Psoas muscle (tissue), 8 donors: ENCODE results near the gene NFKBIE. TPM values are rescaled to one million over a fixed set of nuclear protein-coding genes. Genes with fewer than 3 reads are reported as not detected.

Experiments used
- ATAC-seq, 4 donors: fragments of 200-7000 bp; cut with Tn5 transposase; one replicate each; pipeline ENCODE4 v1.9.1; 2020; ENCODE audit warnings: moderate library complexity in 3 of 4, mild to moderate bottlenecking in 2 of 4
- DNase-seq, 2 donors: peaks; one replicate each; pipeline ENCODE4 v3.0.0-alpha.2; 2020
- H3K27ac ChIP-seq: fragments of 200-600 bp; one replicate; pipeline ENCODE4 v1.8.0; 2022
- H3K27me3 ChIP-seq, 3 donors: fragments of 200-600 bp in 1 of 3; one replicate each; pipeline versions ENCODE4 v1.6.1 to v1.8.0; 2013 to 2022; ENCODE audit warnings: low read length in 2 of 3, mild to moderate bottlenecking in 2 of 3, moderate library complexity in 1 of 3; ENCODE audit not compliant: insufficient read depth in 3 of 3
- H3K36me3 ChIP-seq, 2 donors: fragments of 200-600 bp in 1 of 2; one replicate each; pipeline versions ENCODE4 v1.6.1 to v1.8.0; 2013 to 2022; ENCODE audit warnings: low read depth in 1 of 2, mild to moderate bottlenecking in 1 of 2, moderate library complexity in 1 of 2; ENCODE audit not compliant: insufficient read depth in 1 of 2
- H3K4me1 ChIP-seq: fragments of 200-600 bp; one replicate; pipeline ENCODE4 v1.8.0; 2022
- H3K4me3 ChIP-seq: fragments of 200-600 bp; one replicate; pipeline ENCODE4 v1.8.0; 2022; ENCODE audit warnings: mild to moderate bottlenecking
- H3K9me3 ChIP-seq: fragments of 200-600 bp; one replicate; pipeline ENCODE4 v1.8.0; 2022
- WGBS, 3 donors: extraction: QIAGEN DNeasy Blood & Tissue Kit; methylation state at CpG; one replicate each; pipeline versions ENCODE4 v1.1.6 to v1.1.7; 2013; 5-methylcytosine and 5-hydroxymethylcytosine counted together
- intact Hi-C, 2 donors: fragments of 100-400 bp; cut with DNase I; formaldehyde crosslinking; loops; one replicate each; pipeline versions ENCODE4 v1.11.0 to v1.14.2; 2022
- polyA plus RNA-seq, 3 donors: library from polyadenylated mRNA; stranded (reverse); fragments of 200-250 nt; gene quantifications; one replicate each; pipeline ENCODE4 v1.2.3, GENCODE V29; 2013
- total RNA-seq, 4 donors: library from RNA; stranded (reverse); fragmentation: NEBNext Ultra II Directional in 2 of 4; extraction: Animal tissue kit (Norgen Biotek cat#: 25700) in 2 of 4; gene quantifications; one replicate each; pipeline versions ENCODE4 v1.2.1 to v1.2.4, GENCODE V29; 2021 to 2023
- TF ChIP-seq, protein P1 (sequence below): fragments of 200-600 bp; IDR thresholded peaks from one replicate; pipeline ENCODE4 v1.8.0; 2022; ENCODE audit warnings: antibody characterized with exemption
- donor health status: healthy with polysubstance abuse.
- donor health status: DM: no; HTN: no; CAD: no; lungs with moderate emphysema.
- donor health status: Bipolar disorder and iron deficiency.
- donor health status: healthy.
- donor health status: DM: yes; HTN: yes; CAD: no.
- donor health status: DM: no; HTN: no; CAD: no.
- donor health status: DM: no; HTN: no; CAD: no.
- donor health status: DM: yes; HTN: yes; CAD: no.

Gene NFKBIE
- total and polyA plus RNA-seq, 7 donors, result 2.1 to 5.2 (median 3.3) TPM

DNA sequence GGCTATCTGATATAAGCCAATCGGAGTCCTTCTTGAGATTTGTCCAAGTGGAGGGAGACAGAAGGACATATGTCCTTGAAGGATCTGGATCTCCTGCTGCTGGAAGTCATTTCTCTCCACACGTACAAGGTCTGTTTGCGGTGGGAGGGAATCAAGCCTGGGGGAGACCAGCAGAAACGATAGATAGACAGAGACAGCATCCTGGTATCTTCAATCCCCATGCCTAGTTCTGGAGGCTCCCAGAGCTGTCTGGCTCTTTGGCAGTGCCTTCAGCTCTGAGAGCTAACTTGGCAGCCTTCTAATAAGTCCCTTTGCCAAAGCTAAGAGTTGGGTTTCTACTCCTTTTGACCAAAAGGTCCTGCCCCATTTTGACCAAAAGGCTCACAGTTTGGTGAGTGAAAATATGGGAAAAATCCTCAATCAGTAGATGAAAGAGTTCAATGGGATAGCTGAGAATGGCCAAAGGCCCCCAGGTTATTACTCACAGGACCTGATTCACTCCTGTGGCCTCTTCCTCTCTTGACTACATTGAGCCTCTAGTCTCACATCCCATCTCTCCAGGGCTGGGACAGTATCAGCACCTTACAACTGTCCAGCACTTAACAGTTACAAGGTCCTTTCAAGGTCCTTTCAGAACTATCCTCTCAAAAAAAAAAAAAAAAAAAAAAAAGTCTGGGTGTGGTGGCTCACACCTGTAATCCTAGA lies 27.5 kb upstream of the NFKBIE start:
- no peak for ATAC-seq

DNA sequence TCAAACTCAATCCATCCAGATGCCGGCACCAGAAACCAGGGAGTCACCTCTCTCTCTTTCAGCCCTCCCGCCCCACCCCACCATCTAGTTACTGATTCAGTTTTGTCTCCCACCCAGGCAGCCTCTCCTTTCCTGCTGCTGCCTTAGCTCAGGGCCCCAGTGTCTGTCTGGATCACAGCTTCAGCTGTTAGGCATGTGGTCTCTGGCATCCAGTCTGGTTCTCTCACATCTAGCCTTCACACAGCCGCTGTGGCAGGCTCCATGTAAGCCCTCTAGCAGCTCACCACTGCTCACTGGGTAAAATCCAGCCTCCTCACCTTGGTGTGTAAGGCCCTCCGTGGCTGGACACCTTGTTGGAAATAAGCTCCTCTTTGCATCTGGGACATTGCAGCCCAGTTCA lies 26.5 kb upstream of the NFKBIE start:
- Histone ChIP-seq H3K27ac (no peak overlapping the region), H3K4me1 (no peaks in the 10 kb centered on the region), H3K27me3 (peaks cover 0 to 67% (median 9%) of the 10 kb centered on the region in 3 donors), H3K36me3 (no peaks in the 10 kb centered on the region), H3K4me3 (no peak overlapping the region), H3K9me3 (no peaks in the 10 kb centered on the region)
- TF ChIP-seq, protein P1, sequence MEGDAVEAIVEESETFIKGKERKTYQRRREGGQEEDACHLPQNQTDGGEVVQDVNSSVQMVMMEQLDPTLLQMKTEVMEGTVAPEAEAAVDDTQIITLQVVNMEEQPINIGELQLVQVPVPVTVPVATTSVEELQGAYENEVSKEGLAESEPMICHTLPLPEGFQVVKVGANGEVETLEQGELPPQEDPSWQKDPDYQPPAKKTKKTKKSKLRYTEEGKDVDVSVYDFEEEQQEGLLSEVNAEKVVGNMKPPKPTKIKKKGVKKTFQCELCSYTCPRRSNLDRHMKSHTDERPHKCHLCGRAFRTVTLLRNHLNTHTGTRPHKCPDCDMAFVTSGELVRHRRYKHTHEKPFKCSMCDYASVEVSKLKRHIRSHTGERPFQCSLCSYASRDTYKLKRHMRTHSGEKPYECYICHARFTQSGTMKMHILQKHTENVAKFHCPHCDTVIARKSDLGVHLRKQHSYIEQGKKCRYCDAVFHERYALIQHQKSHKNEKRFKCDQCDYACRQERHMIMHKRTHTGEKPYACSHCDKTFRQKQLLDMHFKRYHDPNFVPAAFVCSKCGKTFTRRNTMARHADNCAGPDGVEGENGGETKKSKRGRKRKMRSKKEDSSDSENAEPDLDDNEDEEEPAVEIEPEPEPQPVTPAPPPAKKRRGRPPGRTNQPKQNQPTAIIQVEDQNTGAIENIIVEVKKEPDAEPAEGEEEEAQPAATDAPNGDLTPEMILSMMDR, result no peak
- 63 to 74% (median 63%) methylated on average over 4 of the region's 4 CpGs for WGBS, 3 donors
- intact Hi-C loops, result no loop called here
- DNase-seq, result peak in 1 of 2 donors; percentile 11
- ATAC-seq, result no peak

More for the DNA sequence above, 27.5 kb upstream of the NFKBIE start:
- H3K27me3 ChIP-seq, result peaks cover 0 to 68% (median 11%) of the 10 kb centered on the region in 3 donors
- no peak overlapping the region for H3K27ac ChIP-seq
- TF ChIP-seq, protein P1, result no peak
- peaks cover 10% of the 10 kb centered on the region for H3K4me1 ChIP-seq
- no peak for DNase-seq
- no peaks in the 10 kb centered on the region for H3K36me3 ChIP-seq
- no peak overlapping the region for H3K4me3 ChIP-seq
- intact Hi-C loops, result no loop called here
- 78 to 82% (median 79%) methylated on average over 4 of the region's 4 CpGs for WGBS, 3 donors
- no peaks in the 10 kb centered on the region for H3K9me3 ChIP-seq

DNA sequence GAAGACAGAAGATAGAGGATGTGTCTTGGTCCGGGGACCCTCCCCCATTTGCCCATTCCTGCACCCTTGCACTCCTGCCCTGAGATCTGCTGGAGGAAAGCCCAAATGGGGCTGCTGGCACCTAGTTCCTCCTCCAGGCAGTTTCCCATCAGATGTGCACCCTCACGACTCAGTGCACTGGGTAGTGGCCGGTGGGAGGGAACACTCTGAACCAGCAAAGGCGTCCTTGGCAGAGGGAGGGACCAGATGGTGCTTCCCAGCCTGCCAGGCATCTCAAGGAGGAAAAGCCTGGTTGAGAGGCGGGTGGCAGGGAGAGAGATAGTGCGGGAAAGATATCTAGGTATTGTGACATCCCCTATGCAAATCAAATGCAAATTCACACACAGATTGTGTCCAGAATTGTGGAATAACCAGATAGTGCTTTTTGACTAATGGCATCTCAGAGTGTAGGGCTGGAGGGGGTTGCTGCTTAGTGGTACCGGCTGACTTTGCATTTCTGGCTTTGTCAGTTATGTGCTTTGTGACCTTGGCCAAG lies 24.4 kb upstream of the NFKBIE start:
- TF ChIP-seq, protein P1, result no peak
- no peak for DNase-seq

DNA sequence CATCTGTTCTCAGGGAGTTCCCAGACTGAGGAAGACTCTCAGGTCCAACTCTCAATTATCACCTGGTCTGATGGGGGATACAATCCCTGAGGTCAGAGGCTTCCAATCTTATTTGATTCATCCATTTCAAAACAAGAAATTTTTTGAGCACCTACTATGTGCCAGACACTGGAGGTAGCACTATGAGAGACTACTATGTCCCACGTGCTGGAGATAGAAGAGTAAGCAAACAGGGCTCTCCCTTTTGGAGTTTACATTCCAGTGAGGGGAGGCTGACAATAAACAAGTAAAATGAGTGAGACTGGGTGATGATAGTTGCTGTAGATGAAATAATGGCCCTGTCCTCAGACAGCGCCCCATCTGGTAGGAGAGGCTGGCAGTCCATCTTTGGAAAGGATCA lies 21.4 kb upstream of the NFKBIE start:
- ATAC-seq (no peak), DNase-seq (no peak)
- Histone ChIP-seq H3K27me3 (peaks cover 0 to 54% (median 8%) of the 10 kb centered on the region in 3 donors), H3K36me3 (no peaks in the 10 kb centered on the region), H3K27ac (no peak overlapping the region), H3K4me1 (no peaks in the 10 kb centered on the region), H3K9me3 (no peaks in the 10 kb centered on the region), H3K4me3 (no peak overlapping the region)
- intact Hi-C loops, result no loop called here
- TF ChIP-seq, protein P1, result no peak
- WGBS, 3 donors, result 43 to 64% (median 44%) methylated on average over 2 of the region's 2 CpGs

More for the DNA sequence above, 24.4 kb upstream of the NFKBIE start:
- Histone ChIP-seq H3K4me1 (no peaks in the 10 kb centered on the region), H3K27me3 (peaks cover 0 to 70% (median 8%) of the 10 kb centered on the region in 3 donors), H3K9me3 (no peaks in the 10 kb centered on the region), H3K36me3 (no peaks in the 10 kb centered on the region), H3K4me3 (no peak overlapping the region), H3K27ac (no peak overlapping the region)
- intact Hi-C loops, result no loop called here
- 30 to 47% (median 33%) methylated on average over 7 of the region's 7 CpGs for WGBS, 3 donors
- no peak for ATAC-seq
